ENCODE results near the gene KRTAP5-1.
"Not testable (repeated sequence)": the region's sequence is repeated elsewhere in the genome, so short reads cannot be mapped to it uniquely, and the experiment has no call there.

Gene KRTAP5-1

DNA sequence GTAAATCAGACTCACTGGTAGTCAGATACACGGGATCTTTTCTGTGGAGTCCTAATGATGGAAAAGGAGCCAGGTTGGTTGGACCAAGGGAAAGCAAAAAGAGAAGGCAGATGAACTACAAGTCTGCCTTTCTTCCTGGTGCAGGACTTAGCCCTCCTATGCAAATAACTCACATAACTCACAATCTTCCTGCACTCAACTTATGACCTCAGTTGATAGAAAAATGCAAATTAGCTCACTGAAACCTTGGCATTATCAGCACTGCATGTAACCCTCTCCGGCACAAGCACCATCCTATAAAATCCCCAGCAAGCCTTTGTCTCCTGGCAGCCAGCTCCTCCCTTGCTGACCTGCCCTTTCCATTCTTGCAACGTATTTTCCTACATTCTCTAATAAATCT lies 16.6 kb upstream of the KRTAP5-1 start:
- DNase-seq (ENCODE audit: low read depth) = not testable (repeated sequence)

DNA sequence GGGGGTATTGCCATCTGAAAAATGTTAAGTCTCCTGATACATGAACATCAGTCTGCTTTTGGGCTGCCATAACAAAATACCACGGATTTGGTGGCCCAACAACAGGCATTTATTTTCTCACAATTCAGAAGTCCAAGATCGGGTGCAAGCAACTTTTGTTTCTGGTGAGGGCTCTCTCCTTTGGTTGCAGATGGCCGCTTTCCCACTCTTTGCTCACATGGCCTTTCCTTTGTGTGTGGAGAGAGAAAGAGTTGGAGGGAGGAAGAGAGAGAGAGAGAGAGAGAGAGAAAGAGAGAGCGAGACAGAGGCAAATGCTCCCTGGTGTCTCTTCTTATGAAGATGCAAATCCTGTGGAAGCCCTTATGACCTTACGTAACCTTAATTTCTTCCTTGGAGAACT lies 15.5 kb upstream of the KRTAP5-1 start:
- DNase-seq (ENCODE audit: low read depth) = no peak

DNA sequence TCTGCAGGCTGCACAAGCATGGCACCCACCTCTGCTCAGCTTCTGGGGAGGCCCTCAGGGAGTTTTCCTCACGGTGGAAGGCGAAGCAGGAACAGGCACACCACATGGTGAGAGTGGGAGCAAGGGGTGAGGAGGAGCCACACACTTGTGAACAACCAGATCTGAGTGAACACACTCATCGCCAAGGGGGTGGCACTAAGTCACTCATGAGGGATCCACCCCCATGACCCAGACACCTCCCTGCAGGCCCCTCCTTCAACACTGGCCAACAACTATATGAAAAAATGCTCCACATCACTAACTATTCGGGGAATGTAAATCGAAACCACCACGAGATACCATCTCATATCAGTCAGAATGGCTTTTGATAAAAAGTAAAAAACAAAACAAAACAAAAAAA lies 13.7 kb upstream of the KRTAP5-1 start:
- peak; percentile 67 for DNase-seq (ENCODE audit: low read depth)

DNA sequence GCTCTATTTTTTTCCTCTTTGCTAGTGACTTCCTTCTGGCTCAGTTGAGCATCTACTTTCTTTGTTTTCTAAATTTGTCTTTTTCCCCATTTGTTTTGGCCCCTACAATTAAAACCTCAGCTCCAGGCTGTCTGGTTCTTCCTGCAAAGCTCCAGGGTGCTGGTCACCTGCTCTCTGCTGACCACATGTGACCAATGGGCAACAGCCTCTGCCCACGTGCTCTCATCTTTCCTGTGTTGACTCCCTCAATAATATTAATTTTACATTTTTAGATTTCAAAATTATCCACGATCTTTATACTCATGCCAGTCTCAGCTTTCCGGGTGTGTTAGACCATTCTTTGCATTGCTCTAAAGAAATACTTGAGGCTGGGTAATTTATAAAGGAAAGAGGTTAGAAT lies 13.3 kb upstream of the KRTAP5-1 start:
- DNase-seq (ENCODE audit: low read depth) = not testable (repeated sequence)

DNA sequence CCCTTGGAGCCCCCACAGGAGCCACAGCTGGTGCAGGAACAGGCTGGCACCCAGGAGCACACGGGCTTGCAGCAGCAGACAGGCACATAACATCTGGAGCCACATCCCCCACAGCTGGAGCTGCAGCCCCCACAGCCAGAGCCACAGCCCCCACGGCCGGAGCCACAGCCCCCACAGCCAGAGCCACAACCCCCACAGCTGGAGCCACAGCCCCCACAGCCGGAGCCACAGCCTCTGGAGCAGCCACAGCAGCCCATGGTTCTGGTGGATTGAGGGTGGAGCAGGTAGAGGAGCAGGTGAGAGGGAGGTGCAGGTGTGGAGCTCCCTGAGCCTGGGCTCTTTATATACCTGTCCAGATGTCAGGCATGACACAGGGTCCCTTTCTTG lies 12.9 kb upstream of the KRTAP5-1 start, which contains the start of gene KRTAP5-2:
TSS of gene KRTAP5-2 (minus strand) at position 301 of the 387 bp plus-strand sequence. CDS start at position 257, 44 bp downstream.
- no peak for DNase-seq (ENCODE audit: low read depth)

DNA sequence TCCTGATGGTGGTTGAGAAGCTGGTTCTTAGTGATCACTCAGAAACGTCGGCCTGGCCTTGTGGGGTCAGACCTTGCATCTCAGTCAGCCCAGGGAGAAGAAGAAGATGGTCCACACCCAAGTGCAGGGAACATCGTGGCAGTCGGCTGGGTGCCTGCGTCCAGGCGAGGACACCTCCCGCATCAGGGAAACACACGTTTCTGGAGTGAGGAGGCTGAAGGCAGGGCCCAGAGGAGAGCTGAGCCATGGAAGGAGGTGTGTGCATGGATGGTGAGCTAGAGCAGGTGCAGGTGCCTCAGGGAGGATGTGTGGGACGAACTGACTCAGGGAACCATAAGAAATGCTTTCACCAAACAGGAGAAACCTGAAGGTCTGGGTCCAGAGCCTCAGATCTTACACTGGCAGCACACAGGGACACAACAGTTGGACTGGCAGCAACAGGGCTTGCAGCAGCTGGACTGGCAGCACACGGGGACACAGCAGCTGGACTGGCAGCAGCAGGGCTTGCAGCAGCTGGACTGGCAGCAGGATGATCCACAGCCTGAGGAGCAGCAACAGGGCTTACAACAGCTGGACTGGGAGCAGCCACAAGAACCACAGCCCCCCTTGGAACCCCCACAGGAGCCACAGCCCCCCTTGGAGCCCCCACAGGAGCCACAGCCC lies 12.4 kb upstream of the KRTAP5-1 start:
- DNase-seq (ENCODE audit: low read depth) = no peak

DNA sequence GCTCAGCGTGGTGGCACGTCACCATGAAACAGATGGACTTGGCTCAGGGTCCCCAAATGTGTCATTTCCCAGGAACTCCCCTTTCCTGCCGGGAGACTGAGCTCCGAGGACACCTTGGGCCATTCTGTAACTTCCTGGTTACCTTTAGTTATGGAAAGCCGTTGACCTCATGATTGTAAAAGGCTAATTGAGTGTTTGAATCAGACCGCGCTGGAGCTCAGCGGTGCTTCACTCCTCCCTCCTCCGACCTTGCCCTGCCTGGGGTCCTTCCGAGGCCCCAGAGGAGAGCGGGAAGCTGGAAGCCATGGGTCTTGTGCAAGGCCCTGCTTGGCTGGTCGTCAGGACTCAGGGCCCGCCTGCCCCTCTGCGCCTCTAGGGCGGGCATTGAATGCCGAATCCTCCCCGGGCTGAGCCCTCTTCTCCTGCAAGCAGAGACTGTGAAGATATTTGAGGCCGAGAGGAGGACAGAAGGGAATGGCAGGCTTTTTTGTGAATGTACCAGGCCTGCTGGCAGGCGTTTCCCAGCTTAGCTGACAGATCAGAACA lies 11.6 kb upstream of the KRTAP5-1 start:
- DNase-seq (ENCODE audit: low read depth) = not testable (repeated sequence)

DNA sequence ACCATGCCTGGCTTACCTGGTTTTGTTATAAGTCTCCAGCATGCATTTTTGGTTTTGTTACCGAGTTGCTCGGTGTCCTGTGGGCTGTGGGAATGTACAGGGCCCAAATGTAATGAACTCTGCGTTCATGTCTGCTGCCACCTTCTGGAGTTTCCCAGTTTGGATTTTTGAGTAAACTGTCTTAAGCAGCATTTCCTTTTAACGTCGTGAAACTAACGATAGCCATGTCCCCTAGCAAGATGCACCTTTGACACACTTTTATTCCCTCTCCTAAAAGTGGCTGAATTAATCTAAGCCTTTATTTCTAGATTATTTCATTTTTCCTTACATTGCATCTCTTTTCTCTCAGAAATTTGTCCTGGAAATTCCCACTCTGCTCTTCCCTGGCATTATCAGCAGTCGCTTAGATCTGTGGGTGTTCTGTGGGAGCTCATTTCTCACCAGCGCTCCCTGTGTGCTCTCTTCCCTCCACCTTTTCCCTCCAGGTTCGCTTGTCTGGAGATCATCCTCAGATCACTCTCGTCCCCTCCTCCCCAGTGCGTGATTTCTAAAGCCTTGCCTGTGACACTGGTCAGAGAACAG lies 11.0 kb upstream of the KRTAP5-1 start:
- DNase-seq (ENCODE audit: low read depth) = peak; percentile 7

DNA sequence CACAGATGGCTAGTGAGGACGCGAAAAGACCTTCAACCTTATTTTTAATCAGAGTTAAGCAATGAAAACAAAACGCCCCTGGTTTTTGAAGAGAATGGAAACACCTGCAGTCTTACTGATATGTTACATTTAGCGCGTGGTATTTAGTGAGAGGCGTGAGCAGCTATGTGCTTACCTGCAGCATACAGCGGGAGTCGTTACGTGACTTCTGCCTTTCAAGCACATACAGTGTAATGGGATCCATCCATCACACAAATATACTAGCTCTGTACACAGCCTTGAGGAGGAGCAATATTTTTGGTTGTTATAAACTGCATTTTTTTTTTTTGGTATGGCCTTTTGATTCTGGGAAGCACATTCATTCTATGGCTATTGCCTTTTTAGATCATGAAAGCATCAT lies 7.5 kb upstream of the KRTAP5-1 start:
- no peak for DNase-seq (ENCODE audit: low read depth)

DNA sequence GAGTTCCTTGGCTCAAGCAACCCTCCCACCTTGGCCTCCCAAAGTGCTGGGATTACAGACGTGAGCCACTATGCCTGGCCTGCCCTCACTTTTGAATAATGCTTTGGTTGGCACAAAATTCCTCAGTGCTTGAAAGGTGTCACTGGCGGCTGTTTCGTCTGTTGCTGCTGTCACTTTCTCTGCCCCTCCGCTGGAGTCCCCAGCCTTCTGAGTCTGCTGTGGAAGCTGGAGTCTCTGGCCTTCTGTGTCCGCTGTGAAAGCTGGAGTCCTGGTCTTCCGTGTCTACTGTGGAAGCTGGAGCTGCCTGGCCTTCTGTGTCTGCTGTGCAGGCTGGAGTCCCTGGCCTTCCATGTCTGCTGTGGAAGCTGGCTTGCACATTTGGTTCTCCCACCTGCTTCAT lies 4.9 kb upstream of the KRTAP5-1 start:
- no peak for DNase-seq (ENCODE audit: low read depth)

DNA sequence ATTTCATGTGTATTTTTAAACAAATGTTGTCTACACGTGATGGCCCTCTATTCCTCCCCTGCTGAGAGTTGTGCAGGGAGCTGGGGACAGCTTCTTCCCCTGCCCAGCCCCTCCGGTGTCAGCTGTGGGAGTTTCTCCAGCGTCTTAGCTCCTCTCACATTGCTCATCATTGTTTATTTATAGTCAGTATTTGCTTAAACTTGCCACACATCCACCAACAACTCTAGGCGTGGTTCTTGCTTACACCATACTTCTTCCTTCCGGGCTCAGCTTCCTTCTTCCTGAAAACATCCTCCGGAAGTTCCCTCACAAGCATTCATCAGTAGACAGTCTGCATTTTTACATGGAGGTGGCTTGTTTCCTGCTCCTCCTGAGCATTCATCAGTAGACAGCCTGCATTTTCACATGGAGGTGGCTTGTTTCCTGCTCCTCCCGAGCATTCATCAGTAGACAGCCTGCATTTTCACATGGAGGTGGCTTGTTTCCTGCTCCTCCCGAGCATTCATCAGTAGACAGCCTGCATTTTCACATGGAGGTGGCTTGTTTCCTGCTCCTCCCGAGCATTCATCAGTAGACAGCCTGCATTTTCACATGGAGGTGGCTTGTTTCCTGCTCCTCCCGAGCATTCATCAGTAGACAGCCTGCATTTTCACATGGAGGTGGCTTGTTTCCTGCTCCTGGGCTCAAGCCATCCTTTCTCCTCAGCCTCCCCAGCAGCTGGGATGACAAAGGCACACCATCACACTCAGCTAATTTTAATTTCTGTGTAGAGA lies 4.3 kb upstream of the KRTAP5-1 start:
- DNase-seq (ENCODE audit: low read depth) = not testable (repeated sequence)

DNA sequence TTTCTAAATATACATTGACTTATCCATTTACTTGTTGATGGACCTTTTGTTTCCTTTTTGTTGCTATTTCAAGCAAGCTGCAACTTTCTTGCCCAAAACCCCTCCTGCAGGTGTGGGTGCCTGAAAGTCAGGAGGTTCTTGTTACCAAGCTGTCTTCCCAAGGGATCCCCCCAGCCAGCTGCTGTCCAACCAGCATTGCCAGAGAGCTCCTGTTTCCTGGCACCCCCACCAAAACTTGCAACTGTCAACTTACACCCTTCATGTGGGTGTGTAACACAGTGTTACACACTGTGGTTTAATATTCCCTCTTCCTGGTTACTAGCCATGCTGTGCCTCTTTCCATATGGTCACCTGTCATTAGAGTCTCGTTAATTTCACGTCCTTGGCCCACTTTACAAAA lies 1.6 kb upstream of the KRTAP5-1 start:
- DNase-seq (ENCODE audit: low read depth) = no peak

DNA sequence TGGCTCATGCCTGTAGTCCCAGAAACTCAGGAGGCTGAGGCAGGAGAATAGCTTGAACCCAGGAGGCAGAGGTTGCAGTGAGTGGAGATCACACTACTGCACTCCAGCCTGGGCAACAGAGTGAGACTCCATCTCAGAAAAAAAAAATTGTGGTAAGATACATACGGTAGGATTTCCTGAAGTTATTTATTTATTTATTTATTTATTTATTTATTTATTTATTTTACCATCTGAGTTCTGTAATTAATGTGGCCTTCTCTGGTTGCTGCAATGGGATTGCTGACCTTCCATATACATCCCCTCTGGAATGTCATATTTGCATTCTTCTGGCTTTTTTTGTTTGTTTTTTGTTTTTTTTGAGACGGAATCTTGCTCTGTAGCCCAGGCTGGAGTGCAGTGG lies 2.2 kb downstream of the KRTAP5-1 start:
- not testable (repeated sequence) for DNase-seq (ENCODE audit: low read depth)

DNA sequence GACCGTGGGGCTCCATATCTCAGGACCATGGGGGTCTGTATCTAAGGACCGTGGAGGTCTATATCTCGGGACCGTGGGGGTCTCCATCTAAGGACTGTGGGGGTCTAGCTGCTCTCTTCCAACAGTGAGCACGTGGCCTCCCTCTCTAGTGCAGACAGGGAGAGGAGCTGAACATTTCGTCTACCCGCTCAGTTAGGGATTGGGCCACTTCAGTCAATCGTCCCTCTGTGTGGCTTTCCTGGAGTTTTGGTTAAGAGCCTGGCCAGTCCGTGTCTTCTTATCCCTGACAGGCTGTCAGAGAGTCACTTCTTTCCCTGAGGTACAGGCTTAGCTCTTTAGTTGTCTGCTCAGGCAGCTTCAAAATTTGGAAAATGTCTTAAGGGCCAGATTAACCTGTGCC lies 3.1 kb downstream of the KRTAP5-1 start:
- DNase-seq (ENCODE audit: low read depth) = no peak

DNA sequence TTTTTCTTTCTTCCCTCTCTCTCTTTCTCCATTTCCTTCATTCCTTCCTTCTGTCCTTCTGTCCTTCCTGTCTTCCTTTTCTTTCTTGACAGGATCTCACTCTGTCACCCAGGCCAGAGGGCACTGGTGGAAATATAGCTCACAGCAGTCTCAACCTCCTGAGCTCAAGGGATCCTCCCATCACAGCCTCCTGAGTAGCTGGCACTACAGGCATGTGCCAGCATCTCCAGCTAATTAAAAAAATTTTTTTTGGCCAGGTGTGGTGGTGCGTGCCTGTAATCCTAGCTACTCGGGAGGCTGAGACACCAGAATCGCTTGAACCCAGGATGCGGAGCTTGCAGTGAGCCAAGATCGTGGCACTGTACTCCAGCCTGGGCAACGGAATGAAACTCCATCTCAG lies 8.3 kb downstream of the KRTAP5-1 start:
- DNase-seq (ENCODE audit: low read depth) = no peak

DNA sequence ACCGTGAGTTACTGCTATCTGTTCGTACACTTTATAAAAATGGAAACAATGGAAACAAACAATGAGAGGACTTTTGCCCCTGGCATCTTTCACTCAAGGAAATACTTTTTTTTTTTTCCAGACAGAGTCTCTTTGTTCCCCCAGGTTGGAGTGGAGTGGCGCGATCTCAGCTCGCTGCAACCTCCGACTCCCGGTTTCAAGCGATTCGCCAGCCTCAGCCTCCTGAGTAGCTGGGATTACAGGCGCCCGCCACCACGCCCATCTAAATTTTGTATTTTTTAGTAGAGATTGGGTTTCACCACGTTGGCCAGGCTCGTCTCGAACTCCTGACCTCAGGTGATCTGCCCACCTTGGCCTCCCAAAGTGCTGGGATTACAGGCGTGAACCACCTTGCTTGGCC lies 9.3 kb downstream of the KRTAP5-1 start:
- DNase-seq (ENCODE audit: low read depth) = not testable (repeated sequence)

DNA sequence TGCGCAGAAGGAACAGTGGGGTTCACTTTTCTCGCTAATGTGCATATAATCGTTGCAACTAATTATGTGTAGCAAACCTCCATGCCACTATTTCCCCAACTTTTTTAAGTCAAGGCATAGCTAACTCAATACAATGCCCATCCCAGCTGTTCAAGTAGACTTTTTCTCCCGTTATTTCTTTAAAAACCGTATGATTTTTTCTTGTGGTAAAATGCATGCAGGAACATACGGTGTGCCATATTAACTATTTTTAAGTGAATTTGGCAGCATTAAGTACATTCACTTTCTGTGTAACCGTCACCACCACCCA lies 10.2 kb downstream of the KRTAP5-1 start:
- DNase-seq (ENCODE audit: low read depth) = no peak

DNA sequence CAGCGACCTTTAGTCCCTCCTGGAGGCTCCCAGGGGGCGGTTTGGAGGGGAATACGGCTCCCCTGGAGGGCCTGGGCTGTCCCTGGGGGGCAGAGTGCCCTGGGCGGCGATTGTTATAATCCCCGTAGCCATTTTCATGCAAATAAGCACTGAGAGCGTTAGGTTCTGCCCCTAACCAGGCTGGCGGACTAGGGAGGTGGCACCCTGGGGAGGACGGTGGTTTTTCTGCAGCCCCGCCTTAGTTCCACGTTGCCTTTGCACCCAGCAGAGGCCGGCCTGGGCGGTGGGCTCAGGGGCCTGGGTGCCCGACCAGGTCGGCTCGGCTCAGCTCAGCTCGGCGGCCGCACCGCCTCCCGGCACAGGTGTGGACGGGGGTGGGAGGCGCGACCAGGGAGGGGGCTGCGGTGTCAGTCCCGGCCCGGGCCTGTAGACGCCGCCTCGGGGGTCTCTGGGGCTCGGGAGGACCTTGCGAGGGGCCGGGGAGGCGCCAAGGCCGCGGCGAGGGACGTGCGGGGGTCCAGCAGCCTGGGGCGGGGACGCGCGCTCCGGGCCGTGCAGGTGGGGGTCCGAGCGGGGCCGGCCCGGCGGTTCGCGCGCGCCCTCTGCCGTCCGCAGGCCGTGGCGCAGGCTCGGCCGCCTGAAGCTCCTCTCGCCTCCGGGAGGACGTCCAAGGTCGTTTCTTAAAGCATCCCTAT lies 10.7 kb downstream of the KRTAP5-1 start:
- DNase-seq (ENCODE audit: low read depth) = peak; percentile 52

DNA sequence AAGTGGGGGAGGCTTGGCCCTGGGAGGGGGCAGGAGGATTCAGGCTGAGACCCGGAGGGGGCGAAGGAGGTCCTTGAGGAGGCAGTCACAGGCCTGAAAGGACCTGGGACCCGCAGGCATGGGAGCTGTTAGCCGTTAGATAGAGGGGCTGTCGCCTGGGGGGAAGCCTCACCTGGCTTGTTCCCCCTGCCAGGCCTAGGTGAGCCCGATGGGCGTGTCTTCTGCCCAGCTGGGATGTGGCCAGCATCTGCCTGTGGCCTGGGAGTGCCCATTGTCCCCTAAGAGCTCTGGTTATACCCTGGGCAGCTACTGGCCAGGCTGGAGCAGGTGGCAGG lies 11.2 kb downstream of the KRTAP5-1 start:
- DNase-seq (ENCODE audit: low read depth) = no peak

DNA sequence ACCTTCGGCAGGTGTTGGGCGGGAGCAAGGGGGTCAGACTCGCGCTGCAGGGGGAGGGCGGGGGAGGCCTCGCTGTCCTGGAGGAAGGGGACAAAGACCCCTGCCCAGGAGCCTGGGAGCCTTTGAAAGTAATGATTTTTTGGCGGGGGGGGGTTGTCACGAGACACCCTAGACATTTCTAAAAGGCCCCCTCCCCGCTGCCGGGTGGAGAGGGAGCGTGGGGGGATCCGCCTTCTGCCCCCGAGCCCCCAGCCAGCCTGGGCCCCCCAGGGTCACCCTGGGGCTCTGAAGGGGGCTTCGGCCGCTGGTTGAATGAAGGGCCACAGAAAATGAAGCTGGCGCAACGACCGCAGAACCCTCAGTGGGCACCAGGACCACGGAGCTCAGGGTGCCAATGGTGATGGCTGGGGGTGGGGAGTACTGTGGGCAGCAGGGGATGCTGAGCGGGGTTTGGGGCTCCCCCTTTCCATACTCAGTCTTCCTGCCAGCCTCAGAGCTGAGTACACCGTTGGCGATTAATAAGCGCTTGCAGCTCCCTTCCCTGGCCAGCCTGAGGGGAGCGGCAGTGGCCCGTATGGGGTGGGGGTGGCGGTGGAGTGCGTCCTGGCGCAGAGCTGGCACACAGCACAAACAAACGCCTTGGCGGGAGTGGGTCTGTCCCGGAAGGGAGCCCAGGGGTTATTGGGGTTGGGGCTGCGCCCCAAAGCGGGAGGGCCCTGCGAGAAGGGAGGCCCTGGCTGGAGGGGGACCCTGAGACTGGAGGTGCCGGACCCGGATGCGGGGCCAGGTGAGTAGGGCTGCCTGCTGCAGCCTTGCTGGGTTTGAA lies 11.8 kb downstream of the KRTAP5-1 start:
- DNase-seq (ENCODE audit: low read depth) = no peak

DNA sequence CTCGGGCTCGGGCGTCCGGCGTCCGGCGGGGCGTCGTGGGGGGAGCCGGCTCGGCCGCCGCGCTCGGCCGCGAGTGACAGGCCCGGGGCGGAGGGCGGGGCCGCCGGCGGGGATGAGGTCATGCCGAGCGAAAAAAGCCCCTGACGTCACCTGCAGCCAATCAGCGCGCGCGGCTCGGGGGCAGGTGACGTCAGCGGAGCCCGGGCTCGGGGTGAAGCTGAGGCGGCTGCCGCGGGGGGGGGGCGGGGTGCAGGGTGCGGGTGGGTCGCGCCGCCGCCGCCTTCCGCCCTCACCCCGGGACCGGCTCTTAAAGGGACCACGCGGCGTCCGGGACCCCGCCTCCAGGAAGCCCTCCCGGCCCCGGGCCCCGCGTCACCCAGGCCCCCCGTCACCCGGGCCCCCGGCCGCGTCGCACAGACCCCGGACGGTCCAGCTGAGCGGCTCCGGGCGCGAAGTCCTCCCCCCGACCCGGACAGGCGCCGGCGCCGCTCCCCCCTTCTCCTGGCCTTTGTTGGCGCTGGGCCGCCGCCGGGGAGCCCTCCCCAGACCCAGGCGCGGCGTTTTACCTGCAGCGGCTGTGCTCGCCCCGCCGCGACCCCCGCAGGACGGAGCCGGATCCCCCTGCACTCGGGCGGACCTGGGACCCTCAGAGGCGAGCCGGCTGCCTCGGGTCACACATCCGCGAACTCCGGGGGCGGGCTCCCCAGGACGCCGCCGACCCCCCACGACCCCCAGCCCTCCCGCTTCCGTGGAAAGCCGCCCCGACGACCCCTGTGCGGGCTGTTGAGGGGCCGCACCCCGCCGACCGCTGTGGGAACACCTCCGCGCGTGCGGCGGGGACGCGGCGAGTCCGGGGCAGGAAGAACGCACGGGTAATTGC lies 12.6 kb downstream of the KRTAP5-1 start, which contains the start of gene DUSP8:
TSS of gene DUSP8 (minus strand) at position 75 of the 880 bp plus-strand sequence. CDS start 6,445 bp downstream, outside the sequence.
- DNase-seq (ENCODE audit: low read depth) = peak; percentile 90
